GM10248 (cell line): ENCODE measurements around the gene POLD4.

Source experiments
- CTCF ChIA-PET: fragments of 300-600 bp; sonication (Branson Sonifier 250); formaldehyde crosslinking; extraction: SDS; loops from one replicate; lab custom pipeline; 2021; ENCODE audit warnings: antibody characterized with exemption; lab: Yijun Ruan, JAX
- POLR2A ChIA-PET: fragments of 350-650 bp; sonication (Branson Sonifier 250); formaldehyde crosslinking; extraction: SDS; loops from one replicate; lab custom pipeline; 2020; ENCODE audit warnings: antibody characterized with exemption; lab: Yijun Ruan, JAX
- DNase-seq: peaks from one replicate; pipeline ENCODE4 v3.0.0; 2012; ENCODE audit errors: extremely low spot score
- CTCF ChIP-seq: IDR thresholded peaks from 2 replicates; pipeline ENCODE4 v1.5.1; 2012; ENCODE audit warnings: mild to moderate bottlenecking, low read depth; ENCODE audit errors: extremely low read depth, missing control alignments, control extremely low read depth

POLD4 gene

GRCh38 chr11:67398661-67399563 is 45.6 kb upstream of the POLD4 start:
- no peak for TF ChIP-seq CTCF
- POLR2A ChIA-PET, result no interaction called here
- CTCF ChIA-PET, result interaction anchor here (42.5 kb wide), 1 partner anchor 32 kb away, joined by 1573 read pairs; the partner anchor contains the start of genes CLCF1 and POLD4
- no peak for DNase-seq

- CTCF ChIA-PET, result interaction anchor here (42.5 kb wide), 1 partner anchor 31 kb away, joined by 1573 read pairs; the partner anchor contains the start of genes CLCF1 and POLD4
- TF ChIP-seq CTCF, result no peak
- DNase-seq, result no peak
- POLR2A ChIA-PET, result no interaction called here
Observed at GRCh38 chr11:67397986-67398660, 44.8 kb upstream of the POLD4 start.

GRCh38 chr11:67397536-67397935 is 44.2 kb upstream of the POLD4 start:
- no peak for TF ChIP-seq CTCF
- CTCF ChIA-PET, result interaction anchor here (42.5 kb wide), 1 partner anchor 31 kb away, joined by 1573 read pairs; the partner anchor contains the start of genes CLCF1 and POLD4

GRCh38 chr11:67396587-67397389 is 43.4 kb upstream of the POLD4 start:
- TF ChIP-seq CTCF, result no peak
- no peak for DNase-seq
- CTCF ChIA-PET, result interaction anchor here (1.3 to 42.5 kb wide), 2 partner anchors 30 to 71 kb away, joined by 3 to 1573 read pairs; partner anchors contain the start of genes CLCF1 and POLD4
- POLR2A ChIA-PET, result interaction anchor here (0.9 to 1.2 kb wide), 2 partner anchors 16 to 157 kb away, joined by 3 read pairs; no protein-coding TSS in a partner anchor

More at GRCh38 chr11:67397536-67397935, 44.2 kb upstream of the POLD4 start:
- POLR2A ChIA-PET, result interaction anchor here (1.2 kb wide), 1 partner anchor 158 kb away, joined by 3 read pairs; no protein-coding TSS in a partner anchor
- no peak for DNase-seq

DNA sequence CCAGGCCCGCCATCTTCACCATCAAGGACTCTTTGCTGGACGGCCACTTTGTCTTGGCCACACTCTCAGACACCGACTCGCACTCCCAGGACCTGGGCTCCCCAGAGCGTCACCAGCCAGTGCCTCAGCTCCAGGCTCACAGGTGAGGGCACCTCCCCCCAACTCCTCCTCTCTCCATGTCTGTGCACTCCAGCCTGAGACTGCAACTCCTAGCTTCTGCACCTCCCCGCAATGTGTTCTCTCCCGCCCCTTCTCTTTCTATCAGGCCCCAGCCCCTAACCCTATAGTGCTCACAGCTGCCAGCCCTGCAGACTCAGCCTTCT is 42.9 kb upstream of the POLD4 start:
- DNase-seq, result no peak
- POLR2A ChIA-PET, result interaction anchor here (0.9 to 1.2 kb wide), 2 partner anchors 15 to 156 kb away, joined by 3 read pairs; no protein-coding TSS in a partner anchor
- CTCF ChIA-PET, result interaction anchor here (1.3 to 42.5 kb wide), 2 partner anchors 29 to 72 kb away, joined by 3 to 1573 read pairs; partner anchors contain the start of genes CLCF1 and POLD4
- no peak for TF ChIP-seq CTCF
